ENCODE results near the gene PLPPR3.

The PLPPR3 gene

DNA sequence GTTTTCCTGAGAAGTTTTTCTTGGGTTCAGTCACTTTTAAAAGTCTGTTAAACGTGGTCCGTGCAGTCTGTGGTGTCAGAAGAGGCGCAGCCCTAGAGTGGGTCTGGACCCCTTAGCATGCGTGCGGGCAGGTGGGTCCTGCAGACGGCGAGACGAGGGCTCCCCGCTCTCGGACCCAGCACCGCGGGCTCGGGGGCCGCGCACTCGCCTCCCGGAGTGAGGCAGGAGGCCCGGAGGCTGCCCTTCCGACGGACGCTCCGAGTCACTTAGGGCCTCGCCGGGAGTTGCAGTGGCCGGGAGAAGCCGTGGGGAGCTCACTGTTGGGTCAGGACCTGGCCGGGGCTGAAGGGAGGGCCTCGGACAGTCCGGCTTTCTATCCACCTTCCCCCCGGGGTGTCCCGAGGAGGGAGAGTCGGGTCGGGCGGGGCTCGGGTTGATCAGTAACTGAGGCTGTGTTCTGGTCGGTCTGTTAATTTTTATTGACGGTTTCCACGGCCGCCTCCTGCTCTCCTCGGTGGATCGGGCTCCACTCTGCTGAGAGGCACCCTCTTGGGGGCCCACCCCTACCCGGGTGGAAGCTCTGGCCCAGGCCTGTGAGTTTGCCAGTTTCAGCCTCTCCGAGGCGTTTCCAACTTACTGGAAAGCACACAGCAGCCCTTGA, 23.2 kb downstream of the PLPPR3 start:
- Histone ChIP-seq H3K27me3 (ENCODE audit: insufficient read depth, low read depth) (no peaks in the 10 kb centered on the region), H3K4me2 (peak overlapping the region; percentile 54), H3K9ac (peak overlapping the region; percentile 96), H3K27ac (peak overlapping the region; percentile 56; the same call in 1 of the 2 replicates), H3K4me1 (ENCODE audit: low read depth, poor library complexity, severe bottlenecking) (peaks cover 18% of the 10 kb centered on the region), H4K20me1 (ENCODE audit: insufficient read depth) (peaks cover 43% of the 10 kb centered on the region), H3K4me3 (IDR thresholded peaks at IDR 0.05; ENCODE audit: insufficient read depth, low read depth, low read length) (no peak overlapping the region), H3K79me2 (ENCODE audit: insufficient read depth, low read depth) (peaks cover 57% of the 10 kb centered on the region), H2AFZ (ENCODE audit: low read depth) (no peak overlapping the region), H3K36me3 (ENCODE audit: insufficient read depth) (peaks cover 22% of the 10 kb centered on the region; the same call in 1 of the 2 replicates)
- no peak for TF ChIP-seq CTCF (conservative IDR thresholded peaks at IDR 0.05; ENCODE audit: low read depth, low read length)

- H3K9ac ChIP-seq, result peak overlapping the region; percentile 96
- no peaks in the 10 kb centered on the region for H3K27me3 ChIP-seq (ENCODE audit: insufficient read depth, low read depth)
- H3K4me2 ChIP-seq, result peak overlapping the region; percentile 54
- peak overlapping the region; percentile 90 for H3K27ac ChIP-seq
- H4K20me1 ChIP-seq (ENCODE audit: insufficient read depth), result peaks cover 43% of the 10 kb centered on the region
- peaks cover 20% of the 10 kb centered on the region; the same call in 1 of the 2 replicates for H3K36me3 ChIP-seq (ENCODE audit: insufficient read depth)
- H2AFZ ChIP-seq (ENCODE audit: low read depth), result no peak overlapping the region
- peaks cover 49% of the 10 kb centered on the region for H3K79me2 ChIP-seq (ENCODE audit: insufficient read depth, low read depth)
- no peak overlapping the region for H3K4me3 ChIP-seq (IDR thresholded peaks at IDR 0.05; ENCODE audit: insufficient read depth, low read depth, low read length)
- peaks cover 18% of the 10 kb centered on the region for H3K4me1 ChIP-seq (ENCODE audit: low read depth, poor library complexity, severe bottlenecking)
- TF ChIP-seq CTCF (conservative IDR thresholded peaks at IDR 0.05; ENCODE audit: low read depth, low read length), result no peak
Measured at GRCh38 chr19:797528-798414, 24.0 kb downstream of the PLPPR3 start.

GRCh38 chr19:796692-797527, 24.8 kb downstream of the PLPPR3 start, which contains the start of gene PTBP1:
Gene PTBP1, plus strand, starts transcription at chr19:797452. Its CDS starts 46 bp downstream, at chr19:797498.
- Histone ChIP-seq H2AFZ (ENCODE audit: low read depth) (peak within 1 kb of the TSS; percentile 73), H3K4me1 (ENCODE audit: low read depth, poor library complexity, severe bottlenecking) (peaks cover 18% of the 10 kb centered on the region), H3K9ac (peak within 1 kb of the TSS; percentile 96), H4K20me1 (ENCODE audit: insufficient read depth) (peaks cover 35% of the 10 kb centered on the region), H3K27me3 (ENCODE audit: insufficient read depth, low read depth) (no peaks in the 10 kb centered on the region), H3K79me2 (ENCODE audit: insufficient read depth, low read depth) (peaks cover 40% of the 10 kb centered on the region), H3K4me2 (peak within 1 kb of the TSS; percentile 54), H3K36me3 (ENCODE audit: insufficient read depth) (peaks cover 17% of the 10 kb centered on the region; the same call in 1 of the 2 replicates), H3K27ac (peak within 1 kb of the TSS; percentile 90), H3K4me3 (IDR thresholded peaks at IDR 0.05; ENCODE audit: insufficient read depth, low read depth, low read length) (no peak within 1 kb of the TSS)
- TF ChIP-seq CTCF (conservative IDR thresholded peaks at IDR 0.05; ENCODE audit: low read depth, low read length), result no peak

Measured in KMS-11 (cell line).